Measurements from ENCODE around the gene SLC30A5.
"Not testable (repeated sequence)": the region's sequence is repeated elsewhere in the genome, so short reads cannot be mapped to it uniquely, and the experiment has no call there.

The SLC30A5 gene

DNA sequence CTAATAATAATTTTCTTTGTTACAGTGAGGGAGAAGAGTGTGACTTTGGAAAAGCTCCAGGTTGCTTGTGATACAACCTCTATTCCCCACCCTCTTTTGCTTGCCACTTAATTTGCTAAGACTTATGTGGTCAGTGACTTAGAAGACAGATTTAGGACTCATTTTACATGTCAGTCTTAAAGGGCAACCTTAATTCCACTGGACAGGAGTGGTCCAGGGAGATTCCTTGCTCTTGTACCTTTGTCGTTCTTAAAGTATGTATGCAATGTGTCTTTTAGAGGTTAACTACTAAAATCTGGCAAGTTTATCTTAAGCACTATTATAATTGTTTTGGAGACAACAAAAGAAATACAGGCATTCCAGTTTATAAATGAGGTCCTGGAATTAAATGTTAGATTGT lies 20.0 kb downstream of the SLC30A5 start:
- no peak overlapping the region for H3K27ac ChIP-seq
- no peak for TF ChIP-seq ZFX (IDR thresholded peaks at IDR 0.05)
- TF ChIP-seq CTCF (conservative IDR thresholded peaks at IDR 0.05): no peak

DNA sequence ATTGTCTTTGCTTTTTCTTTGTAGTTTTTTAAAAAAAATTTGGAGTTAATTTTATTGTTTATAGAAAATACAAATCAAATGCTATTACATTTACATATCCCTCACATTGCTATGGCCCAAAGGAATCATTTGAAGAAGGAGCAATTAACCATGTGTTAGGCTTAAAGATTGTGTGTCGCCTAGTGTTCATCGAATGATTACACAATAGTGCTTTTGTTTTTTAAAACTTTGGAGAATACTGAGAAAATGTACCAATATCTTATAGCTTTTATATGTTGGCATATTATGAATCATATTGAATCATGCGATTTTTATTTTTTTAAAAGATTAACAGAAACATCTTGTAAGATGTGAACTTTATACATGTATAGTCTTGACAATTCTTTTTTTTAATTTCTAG lies 21.7 kb downstream of the SLC30A5 start:
- TF ChIP-seq CTCF (conservative IDR thresholded peaks at IDR 0.05) (no peak), ZFX (IDR thresholded peaks at IDR 0.05) (no peak)
- H3K27ac ChIP-seq: no peak overlapping the region

DNA sequence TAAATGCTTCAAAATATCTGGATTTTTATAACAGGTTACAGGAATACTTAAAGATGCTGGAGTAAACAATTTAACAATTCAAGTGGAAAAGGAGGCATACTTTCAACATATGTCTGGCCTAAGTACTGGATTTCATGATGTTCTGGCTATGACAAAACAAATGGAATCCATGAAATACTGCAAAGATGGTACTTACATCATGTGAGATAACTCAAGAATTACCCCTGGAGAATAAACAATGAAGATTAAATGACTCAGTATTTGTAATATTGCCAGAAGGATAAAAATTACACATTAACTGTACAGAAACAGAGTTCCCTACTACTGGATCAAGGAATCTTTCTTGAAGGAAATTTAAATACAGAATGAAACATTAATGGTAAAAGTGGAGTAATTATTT lies 35.6 kb downstream of the SLC30A5 start:
- TF ChIP-seq ZFX (IDR thresholded peaks at IDR 0.05): no peak
- no peak for TF ChIP-seq CTCF (conservative IDR thresholded peaks at IDR 0.05)
- no peak overlapping the region for H3K27ac ChIP-seq

DNA sequence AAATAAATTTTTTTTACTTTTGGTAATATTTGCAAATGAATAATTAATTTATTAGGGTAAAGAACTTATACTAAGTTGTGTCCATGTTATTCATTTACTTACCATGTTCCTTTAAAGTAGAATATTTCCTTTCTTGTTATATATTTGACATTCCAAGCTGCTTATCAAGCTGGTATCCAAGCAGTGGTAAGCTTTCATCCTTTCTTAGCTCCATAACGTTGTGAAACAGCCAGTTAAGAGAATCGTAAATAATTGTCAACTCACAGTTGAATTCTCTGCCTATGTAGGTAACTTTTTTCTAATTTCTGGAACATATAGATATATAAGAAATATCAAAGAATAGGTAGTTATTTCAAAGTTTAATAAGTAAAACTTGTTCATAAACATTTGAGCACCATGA lies 36.4 kb downstream of the SLC30A5 start:
- no peak overlapping the region for H3K27ac ChIP-seq
- TF ChIP-seq ZFX (IDR thresholded peaks at IDR 0.05) (no peak), CTCF (conservative IDR thresholded peaks at IDR 0.05) (no peak)

DNA sequence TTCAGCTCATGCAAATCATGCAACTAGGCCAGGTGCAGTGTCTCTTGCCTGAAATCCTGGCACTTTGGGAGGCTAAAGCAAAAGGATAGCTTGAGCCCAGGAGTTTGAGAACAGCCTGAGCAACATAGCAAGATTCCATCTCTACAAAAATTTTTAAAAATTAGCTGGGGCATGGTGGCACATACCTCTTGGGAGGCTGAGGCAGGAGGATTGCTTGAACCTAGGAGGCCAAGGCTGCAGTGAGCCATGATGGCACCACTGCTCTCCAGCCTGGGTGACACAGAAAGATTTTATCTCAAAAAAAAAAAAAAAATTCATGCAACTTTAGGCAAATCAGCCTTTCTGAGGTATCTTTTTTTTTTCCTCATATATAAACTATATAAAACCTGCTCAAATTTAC lies 37.5 kb downstream of the SLC30A5 start:
- no peak overlapping the region for H3K27ac ChIP-seq
- TF ChIP-seq ZFX (IDR thresholded peaks at IDR 0.05): no peak
- no peak for TF ChIP-seq CTCF (conservative IDR thresholded peaks at IDR 0.05)

DNA sequence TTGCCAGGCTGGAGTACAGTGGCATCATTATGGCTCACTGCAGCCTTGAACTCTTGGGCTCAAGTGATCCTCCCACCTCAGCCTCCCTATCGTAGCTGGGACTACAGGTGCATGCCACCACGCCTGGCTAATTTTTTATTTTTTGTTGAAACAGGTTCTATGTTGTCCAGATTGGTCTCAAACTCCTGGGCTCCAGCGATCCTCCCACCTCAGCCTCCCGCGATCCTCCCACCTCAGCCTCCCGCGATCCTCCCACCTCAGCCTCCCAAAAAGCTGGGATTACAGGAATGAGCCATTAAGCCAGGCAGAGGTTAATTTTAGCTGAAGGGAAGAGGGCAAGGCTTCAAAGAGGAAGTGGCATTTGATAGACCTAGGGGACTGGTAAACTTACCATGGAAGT lies 40.3 kb downstream of the SLC30A5 start:
- no peak for TF ChIP-seq CTCF (conservative IDR thresholded peaks at IDR 0.05)
- no peak for TF ChIP-seq ZFX (IDR thresholded peaks at IDR 0.05)
- no peak overlapping the region for H3K27ac ChIP-seq

DNA sequence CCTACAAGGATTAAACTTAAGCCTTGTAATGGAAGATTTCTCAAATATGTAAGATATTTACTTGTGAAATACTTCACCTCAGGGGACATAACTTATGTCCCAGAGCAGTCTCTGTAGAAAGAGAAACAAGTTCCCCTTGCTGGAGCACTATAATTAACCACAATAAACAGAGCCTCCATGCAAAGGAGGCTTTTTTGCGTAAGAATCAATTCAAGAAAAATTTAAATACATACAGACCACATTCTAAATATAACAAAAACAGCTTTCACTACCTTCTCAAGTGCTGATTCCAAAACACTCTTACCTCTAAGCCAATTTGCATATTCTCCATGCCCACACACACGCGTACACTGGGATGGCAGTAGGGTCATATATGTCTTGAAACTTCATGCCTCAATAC lies 42.5 kb downstream of the SLC30A5 start:
- H3K27ac ChIP-seq: no peak overlapping the region
- no peak for TF ChIP-seq ZFX (IDR thresholded peaks at IDR 0.05)
- no peak for TF ChIP-seq CTCF (conservative IDR thresholded peaks at IDR 0.05)

- H3K27ac ChIP-seq: not testable (repeated sequence)
These were observed 43.4 kb downstream of the SLC30A5 start for GRCh38 chr5:69137208-69137607.

All from C4-2B (cell line).